Glomerular visceral epithelial cell (primary cell): Measurements from ENCODE around the gene BTNL2.
"Not testable (repeated sequence)": the region's sequence is repeated elsewhere in the genome, so short reads cannot be mapped to it uniquely, and the experiment has no call there.

ENCODE experiments used
- DNase-seq: peaks from one replicate; pipeline ENCODE4 v3.0.0-alpha.2; 2016; ENCODE audit errors: extremely low spot score

Gene BTNL2

DNA sequence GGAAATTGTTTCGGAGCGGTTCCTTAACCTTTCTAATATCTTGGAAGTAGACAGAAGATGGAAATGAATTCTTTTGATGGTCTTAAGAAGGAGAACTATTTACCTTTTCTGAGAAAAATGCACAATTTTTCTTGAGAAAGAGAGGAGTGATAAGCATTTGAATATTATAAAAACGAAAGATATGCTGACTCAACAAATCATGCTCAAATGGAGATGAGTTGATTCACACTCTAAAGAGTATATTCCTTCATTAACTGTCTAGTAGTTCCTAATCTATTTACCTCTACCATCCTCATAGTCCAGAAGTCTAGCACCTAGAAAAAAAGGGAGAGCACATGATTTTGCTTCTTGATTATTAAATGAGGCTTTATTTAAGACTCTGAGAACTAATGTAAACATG is 39.3 kb downstream of the BTNL2 start:
- no peak for DNase-seq

DNA sequence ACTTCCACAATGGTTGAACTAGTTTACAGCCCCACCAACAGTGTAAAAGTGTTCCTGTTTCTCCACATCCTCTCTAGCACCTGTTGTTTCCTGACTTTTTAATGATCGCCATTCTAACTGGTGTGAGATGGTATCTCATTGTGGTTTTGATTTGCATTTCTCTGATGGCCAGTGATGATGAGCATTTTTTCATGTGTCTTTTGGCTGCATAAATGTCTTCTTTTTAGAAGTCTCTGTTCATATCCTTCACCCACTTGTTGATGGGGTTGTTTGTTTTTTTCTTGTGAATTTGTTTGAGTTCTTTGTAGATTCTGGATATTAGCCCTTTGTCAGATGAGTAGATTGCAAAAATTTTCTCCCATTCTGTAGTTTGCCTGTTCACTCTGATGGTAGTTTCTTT is 47.8 kb downstream of the BTNL2 start:
- not testable (repeated sequence) for DNase-seq

DNA sequence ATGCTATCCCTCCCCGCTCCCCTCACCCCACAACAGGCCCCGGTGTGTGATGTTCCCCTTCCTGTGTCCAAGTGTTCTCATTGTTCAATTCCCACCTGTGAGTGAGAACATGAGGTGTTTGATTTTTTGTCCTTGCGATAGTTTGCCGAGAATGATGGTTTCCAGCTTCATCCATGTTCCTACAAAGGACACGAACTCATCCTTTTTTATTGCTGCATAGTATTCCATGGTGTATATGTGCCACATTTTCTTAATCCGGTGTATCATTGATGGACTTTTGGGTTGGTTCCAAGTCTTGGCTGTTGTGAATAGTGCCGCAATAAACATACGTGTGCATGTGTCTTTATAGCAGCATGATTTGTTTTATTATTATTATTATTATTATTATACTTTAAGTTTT is 48.4 kb downstream of the BTNL2 start:
- not testable (repeated sequence) for DNase-seq

DNA sequence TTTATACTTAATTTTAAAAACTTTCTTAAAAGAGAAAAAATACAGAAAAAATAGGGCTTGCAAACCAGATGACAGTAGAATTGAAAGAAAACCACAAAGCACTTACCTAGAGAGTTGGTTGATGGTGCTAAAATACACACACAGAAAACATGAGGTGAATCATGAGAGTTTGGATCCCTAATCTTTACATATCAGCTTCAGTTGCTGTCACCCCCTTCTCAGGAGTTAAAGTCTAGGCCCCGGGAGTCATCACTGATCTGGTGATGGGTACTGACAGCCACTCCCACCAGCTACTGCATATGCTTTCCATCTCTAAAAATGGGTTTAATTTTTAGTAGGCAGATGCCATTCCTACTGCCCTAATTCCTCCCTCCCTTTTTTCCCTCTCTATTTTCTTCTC is 52.0 kb downstream of the BTNL2 start:
- DNase-seq = no peak

DNA sequence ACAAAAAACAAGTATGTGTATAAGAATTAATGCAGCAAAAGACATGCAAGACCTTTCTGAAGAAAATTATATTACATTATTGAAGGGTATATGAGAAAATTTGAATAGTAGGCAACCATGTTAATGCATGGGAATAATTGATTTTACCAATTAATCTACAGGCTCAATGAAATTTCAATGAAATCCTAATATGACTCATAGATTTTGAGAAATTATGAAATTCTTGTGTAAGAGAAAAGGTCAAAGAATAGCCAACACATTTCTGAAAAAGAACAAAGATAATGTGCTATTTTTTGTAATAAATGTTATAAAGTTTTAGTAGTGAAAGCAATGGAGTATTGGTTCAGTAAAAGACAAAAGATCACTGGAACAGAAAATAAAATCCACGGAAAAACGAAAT is 53.6 kb downstream of the BTNL2 start:
- DNase-seq = no peak
